ENCODE data around the gene EME2.

Gene EME2

DNA sequence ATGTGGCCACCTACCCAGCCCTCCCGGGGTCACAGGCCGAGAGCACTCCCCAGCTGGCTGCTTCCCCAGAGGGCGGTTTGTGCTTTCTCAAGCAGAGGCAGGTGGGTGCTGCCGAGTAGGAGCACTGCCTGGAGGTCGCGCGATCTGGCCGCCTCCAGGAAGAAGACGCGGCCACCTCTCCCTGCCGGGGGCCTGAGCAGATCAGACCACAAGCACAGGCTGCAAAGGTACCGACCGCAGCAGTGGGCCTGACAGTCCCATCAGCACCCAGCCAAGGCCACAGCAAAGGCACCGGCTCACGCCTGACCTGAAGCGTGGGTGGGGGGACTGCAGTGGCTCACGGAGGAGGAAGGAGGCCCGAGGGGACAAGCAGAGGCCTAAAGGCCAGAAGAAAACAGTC is 36.1 kb downstream of the EME2 start:
- POLR2A ChIA-PET, result no interaction called here
- CTCF ChIA-PET, result no interaction called here
- DNase-seq (ENCODE audit: low read depth, low spot score), result no peak
- TF ChIP-seq, protein P1, sequence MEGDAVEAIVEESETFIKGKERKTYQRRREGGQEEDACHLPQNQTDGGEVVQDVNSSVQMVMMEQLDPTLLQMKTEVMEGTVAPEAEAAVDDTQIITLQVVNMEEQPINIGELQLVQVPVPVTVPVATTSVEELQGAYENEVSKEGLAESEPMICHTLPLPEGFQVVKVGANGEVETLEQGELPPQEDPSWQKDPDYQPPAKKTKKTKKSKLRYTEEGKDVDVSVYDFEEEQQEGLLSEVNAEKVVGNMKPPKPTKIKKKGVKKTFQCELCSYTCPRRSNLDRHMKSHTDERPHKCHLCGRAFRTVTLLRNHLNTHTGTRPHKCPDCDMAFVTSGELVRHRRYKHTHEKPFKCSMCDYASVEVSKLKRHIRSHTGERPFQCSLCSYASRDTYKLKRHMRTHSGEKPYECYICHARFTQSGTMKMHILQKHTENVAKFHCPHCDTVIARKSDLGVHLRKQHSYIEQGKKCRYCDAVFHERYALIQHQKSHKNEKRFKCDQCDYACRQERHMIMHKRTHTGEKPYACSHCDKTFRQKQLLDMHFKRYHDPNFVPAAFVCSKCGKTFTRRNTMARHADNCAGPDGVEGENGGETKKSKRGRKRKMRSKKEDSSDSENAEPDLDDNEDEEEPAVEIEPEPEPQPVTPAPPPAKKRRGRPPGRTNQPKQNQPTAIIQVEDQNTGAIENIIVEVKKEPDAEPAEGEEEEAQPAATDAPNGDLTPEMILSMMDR (IDR thresholded peaks at IDR 0.05; ENCODE audit: insufficient read depth, low read length, missing control alignments), result no peak
- H3K4me3 ChIP-seq (ENCODE audit: low read depth, low read length), result no peak overlapping the region

DNA sequence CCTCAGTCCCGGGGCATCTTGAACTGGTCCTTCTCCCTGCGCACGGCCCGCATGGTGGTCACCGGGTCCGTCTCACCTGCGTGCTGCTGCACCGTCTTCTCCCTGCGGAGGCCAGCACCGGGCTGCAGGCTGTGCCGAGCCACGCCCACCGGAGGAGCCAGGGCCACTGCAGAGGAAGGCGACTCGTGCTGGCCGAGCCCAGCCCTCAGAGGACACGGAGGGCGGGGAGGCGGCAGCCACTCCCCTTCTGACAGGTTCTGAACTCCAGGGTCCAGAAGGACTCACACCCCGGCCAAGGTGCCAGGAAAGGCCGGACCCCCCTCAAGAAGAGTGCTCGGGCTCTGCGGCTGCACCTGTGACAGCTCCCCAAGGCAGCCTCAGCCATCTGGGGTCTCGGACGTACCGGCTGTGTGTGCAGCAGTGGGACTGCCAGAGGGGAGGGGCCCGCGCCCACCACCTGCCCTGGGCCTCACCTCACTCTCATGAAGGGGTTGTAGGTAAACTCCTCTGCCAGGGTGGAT is 36.7 kb downstream of the EME2 start:
- TF ChIP-seq, protein P1 (IDR thresholded peaks at IDR 0.05; ENCODE audit: insufficient read depth, low read length, missing control alignments), result no peak
- CTCF ChIA-PET, result no interaction called here
- no peak overlapping the region for H3K4me3 ChIP-seq (ENCODE audit: low read depth, low read length)
- POLR2A ChIA-PET, result no interaction called here
- no peak for DNase-seq (ENCODE audit: low read depth, low spot score)

DNA sequence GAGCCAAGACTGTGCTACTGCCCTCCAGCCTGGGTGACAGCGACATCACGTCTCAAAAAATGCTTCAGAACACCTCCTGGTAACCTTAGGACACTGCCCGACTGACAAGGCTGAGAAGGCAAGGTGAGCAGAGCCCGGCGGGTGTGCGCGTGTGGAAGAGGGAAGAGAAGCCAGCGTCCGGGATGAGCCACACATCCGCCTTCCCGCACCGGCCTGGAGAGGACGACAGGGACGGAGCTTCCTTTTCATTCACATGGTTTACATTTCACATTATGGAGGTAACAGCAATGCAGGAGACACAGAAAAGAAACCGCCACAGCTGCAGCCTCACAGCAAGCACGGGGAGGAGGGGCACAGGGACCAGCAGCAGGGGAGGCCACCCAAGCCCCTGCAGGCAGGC is 37.5 kb downstream of the EME2 start:
- DNase-seq (ENCODE audit: low read depth, low spot score), result no peak
- POLR2A ChIA-PET, result no interaction called here
- no peak overlapping the region for H3K4me3 ChIP-seq (ENCODE audit: low read depth, low read length)
- TF ChIP-seq, protein P1 (IDR thresholded peaks at IDR 0.05; ENCODE audit: insufficient read depth, low read length, missing control alignments), result no peak
- CTCF ChIA-PET, result interaction anchor here (0.8 kb wide), 1 partner anchor 119 kb away, joined by 3 read pairs; no protein-coding TSS in a partner anchor

DNA sequence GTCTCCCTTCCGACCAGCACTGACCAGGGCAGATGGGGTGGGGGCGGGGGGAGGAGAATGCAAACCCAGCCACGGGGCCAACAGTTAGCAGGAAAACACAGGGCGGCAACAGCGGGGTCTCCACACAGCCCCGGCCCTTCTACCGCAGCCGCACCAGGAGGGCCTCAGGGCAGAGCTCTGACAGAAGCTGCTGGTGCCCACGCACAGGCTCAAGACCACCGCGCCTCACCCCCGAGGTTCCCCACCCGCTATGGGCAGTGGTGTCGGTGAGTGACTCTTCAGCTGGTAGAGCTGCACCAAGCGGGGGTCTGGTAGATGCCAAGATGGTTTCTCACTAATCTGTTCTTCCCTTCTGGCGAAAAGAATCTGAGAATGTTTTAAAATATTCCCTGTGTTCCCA is 37.9 kb downstream of the EME2 start:
- TF ChIP-seq, protein P1 (IDR thresholded peaks at IDR 0.05; ENCODE audit: insufficient read depth, low read length, missing control alignments), result no peak
- no peak overlapping the region for H3K4me3 ChIP-seq (ENCODE audit: low read depth, low read length)
- DNase-seq (ENCODE audit: low read depth, low spot score), result no peak
- ChIA-PET CTCF (interaction anchor here (0.6 to 1.2 kb wide), 4 partner anchors 10 to 118 kb away, joined by 3 read pairs; no protein-coding TSS in a partner anchor), POLR2A (no interaction called here)

DNA sequence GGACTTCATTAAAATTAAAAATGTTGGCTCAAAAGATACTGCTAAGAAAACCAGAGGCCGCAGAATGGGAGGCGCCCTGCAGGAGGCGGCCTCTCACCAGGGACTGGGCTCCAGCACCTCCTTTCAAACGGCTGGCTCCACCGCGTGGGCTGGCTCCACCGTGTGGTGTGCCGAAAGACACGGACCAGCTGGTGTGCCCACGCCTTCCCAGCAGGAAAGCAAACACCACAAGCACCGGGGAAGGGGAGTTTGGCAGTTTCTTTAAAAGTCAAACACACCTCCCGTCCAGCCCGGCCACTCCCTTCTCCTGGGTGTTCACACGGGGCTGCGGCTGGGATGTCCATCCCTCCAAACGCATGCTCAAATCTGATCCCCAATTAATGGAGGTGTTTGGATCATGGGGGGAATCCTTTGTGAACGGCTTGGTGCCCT is 40.1 kb downstream of the EME2 start:
- ChIA-PET CTCF (interaction anchor here (0.8 to 2.3 kb wide), 4 partner anchors 17 to 117 kb away, joined by 3 to 10 read pairs (median 4); partner anchors contain the start of genes NUBP2 and SPSB3), POLR2A (no interaction called here)
- no peak overlapping the region for H3K4me3 ChIP-seq (ENCODE audit: low read depth, low read length)
- TF ChIP-seq, protein P1 (IDR thresholded peaks at IDR 0.05; ENCODE audit: insufficient read depth, low read length, missing control alignments), result peak; percentile 44
- no peak for DNase-seq (ENCODE audit: low read depth, low spot score)

DNA sequence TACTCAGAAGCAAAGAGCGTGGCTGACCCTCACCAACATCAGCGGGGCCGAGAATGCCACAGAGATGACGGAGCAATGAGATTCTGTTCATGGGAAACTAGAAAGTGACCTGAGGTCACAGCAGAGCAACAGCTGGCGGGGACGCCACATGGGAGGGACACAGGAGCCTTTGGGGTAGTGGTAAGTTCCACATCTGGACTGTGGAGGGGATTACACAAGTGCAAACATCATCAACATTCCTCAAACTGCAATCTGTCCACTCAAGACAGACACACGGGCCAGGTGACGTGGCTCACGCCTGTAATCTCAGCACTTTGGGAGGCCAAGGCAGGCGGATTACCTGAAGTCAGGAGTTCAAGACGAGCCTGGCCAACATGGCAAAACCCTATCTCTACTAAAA is 42.9 kb downstream of the EME2 start:
- no peak overlapping the region for H3K4me3 ChIP-seq (ENCODE audit: low read depth, low read length)
- ChIA-PET POLR2A (no interaction called here), CTCF (no interaction called here)
- TF ChIP-seq, protein P1 (IDR thresholded peaks at IDR 0.05; ENCODE audit: insufficient read depth, low read length, missing control alignments), result no peak
- DNase-seq (ENCODE audit: low read depth, low spot score), result no peak

Data from AG04449 (cell line).